ENCODE measurements around the gene FAM216A. TPM values are rescaled to one million over a fixed set of nuclear protein-coding genes. Genes with fewer than 3 reads are reported as not detected.

Gene FAM216A
- total and polyA plus RNA-seq, 9 of the 15 experiments (the other 6 are each of a cell fraction or from before 2014, with no cell fraction given) = 17.2 to 96.9 (median 48.5) TPM

DNA sequence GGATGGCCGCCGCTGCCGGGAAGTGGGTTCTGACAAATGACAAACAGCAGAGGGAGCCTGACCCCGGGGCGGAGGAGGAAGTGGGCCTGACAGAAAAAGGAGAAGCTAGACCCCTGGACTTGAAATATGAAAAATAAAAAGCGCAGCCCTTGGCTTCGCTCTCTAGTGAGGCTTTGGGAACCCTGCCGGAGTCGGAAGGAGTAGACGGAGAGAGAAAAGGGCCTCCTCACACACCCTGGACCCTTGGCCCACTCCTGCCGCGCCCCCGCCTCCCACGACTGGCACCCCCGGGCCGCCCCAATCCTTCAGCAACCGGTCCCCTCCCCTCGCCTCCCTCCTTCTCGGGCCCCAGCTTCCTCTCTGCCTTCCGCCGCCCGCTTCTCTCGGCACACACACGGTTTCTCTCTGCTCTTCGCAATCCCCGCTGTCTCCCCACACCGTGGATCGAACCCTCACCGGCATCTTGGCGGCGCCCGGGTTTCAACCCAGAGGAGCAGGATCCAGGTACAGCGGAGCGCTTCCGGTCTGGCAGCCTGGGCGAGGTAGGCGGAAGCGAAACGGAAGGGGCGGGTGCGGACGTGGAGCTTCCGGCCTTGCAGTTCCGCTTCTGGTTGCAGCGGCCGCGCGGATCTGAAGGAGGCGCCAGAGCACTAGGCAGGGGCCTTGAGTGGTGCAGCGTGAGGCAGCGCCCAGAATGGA is 18.7 kb upstream of the FAM216A start, which contains the start of gene ARPC3 (continued):
- TF ChIP-seq, protein P1, sequence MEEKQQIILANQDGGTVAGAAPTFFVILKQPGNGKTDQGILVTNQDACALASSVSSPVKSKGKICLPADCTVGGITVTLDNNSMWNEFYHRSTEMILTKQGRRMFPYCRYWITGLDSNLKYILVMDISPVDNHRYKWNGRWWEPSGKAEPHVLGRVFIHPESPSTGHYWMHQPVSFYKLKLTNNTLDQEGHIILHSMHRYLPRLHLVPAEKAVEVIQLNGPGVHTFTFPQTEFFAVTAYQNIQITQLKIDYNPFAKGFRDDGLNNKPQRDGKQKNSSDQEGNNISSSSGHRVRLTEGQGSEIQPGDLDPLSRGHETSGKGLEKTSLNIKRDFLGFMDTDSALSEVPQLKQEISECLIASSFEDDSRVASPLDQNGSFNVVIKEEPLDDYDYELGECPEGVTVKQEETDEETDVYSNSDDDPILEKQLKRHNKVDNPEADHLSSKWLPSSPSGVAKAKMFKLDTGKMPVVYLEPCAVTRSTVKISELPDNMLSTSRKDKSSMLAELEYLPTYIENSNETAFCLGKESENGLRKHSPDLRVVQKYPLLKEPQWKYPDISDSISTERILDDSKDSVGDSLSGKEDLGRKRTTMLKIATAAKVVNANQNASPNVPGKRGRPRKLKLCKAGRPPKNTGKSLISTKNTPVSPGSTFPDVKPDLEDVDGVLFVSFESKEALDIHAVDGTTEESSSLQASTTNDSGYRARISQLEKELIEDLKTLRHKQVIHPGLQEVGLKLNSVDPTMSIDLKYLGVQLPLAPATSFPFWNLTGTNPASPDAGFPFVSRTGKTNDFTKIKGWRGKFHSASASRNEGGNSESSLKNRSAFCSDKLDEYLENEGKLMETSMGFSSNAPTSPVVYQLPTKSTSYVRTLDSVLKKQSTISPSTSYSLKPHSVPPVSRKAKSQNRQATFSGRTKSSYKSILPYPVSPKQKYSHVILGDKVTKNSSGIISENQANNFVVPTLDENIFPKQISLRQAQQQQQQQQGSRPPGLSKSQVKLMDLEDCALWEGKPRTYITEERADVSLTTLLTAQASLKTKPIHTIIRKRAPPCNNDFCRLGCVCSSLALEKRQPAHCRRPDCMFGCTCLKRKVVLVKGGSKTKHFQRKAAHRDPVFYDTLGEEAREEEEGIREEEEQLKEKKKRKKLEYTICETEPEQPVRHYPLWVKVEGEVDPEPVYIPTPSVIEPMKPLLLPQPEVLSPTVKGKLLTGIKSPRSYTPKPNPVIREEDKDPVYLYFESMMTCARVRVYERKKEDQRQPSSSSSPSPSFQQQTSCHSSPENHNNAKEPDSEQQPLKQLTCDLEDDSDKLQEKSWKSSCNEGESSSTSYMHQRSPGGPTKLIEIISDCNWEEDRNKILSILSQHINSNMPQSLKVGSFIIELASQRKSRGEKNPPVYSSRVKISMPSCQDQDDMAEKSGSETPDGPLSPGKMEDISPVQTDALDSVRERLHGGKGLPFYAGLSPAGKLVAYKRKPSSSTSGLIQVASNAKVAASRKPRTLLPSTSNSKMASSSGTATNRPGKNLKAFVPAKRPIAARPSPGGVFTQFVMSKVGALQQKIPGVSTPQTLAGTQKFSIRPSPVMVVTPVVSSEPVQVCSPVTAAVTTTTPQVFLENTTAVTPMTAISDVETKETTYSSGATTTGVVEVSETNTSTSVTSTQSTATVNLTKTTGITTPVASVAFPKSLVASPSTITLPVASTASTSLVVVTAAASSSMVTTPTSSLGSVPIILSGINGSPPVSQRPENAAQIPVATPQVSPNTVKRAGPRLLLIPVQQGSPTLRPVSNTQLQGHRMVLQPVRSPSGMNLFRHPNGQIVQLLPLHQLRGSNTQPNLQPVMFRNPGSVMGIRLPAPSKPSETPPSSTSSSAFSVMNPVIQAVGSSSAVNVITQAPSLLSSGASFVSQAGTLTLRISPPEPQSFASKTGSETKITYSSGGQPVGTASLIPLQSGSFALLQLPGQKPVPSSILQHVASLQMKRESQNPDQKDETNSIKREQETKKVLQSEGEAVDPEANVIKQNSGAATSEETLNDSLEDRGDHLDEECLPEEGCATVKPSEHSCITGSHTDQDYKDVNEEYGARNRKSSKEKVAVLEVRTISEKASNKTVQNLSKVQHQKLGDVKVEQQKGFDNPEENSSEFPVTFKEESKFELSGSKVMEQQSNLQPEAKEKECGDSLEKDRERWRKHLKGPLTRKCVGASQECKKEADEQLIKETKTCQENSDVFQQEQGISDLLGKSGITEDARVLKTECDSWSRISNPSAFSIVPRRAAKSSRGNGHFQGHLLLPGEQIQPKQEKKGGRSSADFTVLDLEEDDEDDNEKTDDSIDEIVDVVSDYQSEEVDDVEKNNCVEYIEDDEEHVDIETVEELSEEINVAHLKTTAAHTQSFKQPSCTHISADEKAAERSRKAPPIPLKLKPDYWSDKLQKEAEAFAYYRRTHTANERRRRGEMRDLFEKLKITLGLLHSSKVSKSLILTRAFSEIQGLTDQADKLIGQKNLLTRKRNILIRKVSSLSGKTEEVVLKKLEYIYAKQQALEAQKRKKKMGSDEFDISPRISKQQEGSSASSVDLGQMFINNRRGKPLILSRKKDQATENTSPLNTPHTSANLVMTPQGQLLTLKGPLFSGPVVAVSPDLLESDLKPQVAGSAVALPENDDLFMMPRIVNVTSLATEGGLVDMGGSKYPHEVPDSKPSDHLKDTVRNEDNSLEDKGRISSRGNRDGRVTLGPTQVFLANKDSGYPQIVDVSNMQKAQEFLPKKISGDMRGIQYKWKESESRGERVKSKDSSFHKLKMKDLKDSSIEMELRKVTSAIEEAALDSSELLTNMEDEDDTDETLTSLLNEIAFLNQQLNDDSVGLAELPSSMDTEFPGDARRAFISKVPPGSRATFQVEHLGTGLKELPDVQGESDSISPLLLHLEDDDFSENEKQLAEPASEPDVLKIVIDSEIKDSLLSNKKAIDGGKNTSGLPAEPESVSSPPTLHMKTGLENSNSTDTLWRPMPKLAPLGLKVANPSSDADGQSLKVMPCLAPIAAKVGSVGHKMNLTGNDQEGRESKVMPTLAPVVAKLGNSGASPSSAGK (IDR thresholded peaks at IDR 0.05) = no peak
- TF ChIP-seq U2AF1 (optimal IDR thresholded peaks at IDR 0.05; ENCODE audit: low read depth, low read length) (no peak), NCOA1 (IDR thresholded peaks at IDR 0.05; ENCODE audit: low read depth) (peak; percentile 28; the same call in 1 of the 2 replicates), SMARCC2 (IDR thresholded peaks at IDR 0.05; ENCODE audit: low read depth) (no peak), TAF1 (IDR thresholded peaks at IDR 0.05; ENCODE audit: control insufficient read depth, extremely low read depth, insufficient read depth, low read length, severe bottlenecking) (peak; percentile 87), SRSF1 (IDR thresholded peaks at IDR 0.05; ENCODE audit: low read depth, low read length) (no peak), ELF4 (CRISPR knock-in tag; IDR thresholded peaks at IDR 0.05) (peak; percentile 88), ATF7 (IDR thresholded peaks at IDR 0.05) (peak; percentile 72; the same call in 1 of the 2 replicates), MYC (IDR thresholded peaks at IDR 0.05; ENCODE audit: low read depth, low read length) (peak; percentile 74), MYC (CRISPR knock-in tag; IDR thresholded peaks at IDR 0.05; ENCODE audit: borderline replicate concordance, low read depth) (no peak), PTBP1 (IDR thresholded peaks at IDR 0.05; ENCODE audit: low read depth, low read length) (0 out of 2 replicates have a peak, but pooled peaks have one; percentile 42), TAF15 (IDR thresholded peaks at IDR 0.05; ENCODE audit: low read depth, low read length) (no peak), ARID1B (IDR thresholded peaks at IDR 0.05) (no peak; the same call in 1 of the 2 replicates), WHSC1 (IDR thresholded peaks at IDR 0.05; ENCODE audit: low read length) (no peak)

Data from K562 (cell line).